Measurements from ENCODE around the gene CNOT3.
A peak's percentile ranks its signal among the peaks of the same experiment; 100 is the strongest.

CNOT3 gene

GRCh38 chr19:54186934-54187381 lies 49.4 kb downstream of the CNOT3 start:
- TF ChIP-seq ZIC2 (tag by site-specific recombination; IDR thresholded peaks at IDR 0.05) (peak; percentile 60; the same call in 1 of the 2 replicates), ZNF530 (tag by site-specific recombination; IDR thresholded peaks at IDR 0.05; ENCODE audit: low read depth) (no peak), ZFHX2 (tag by site-specific recombination; conservative IDR thresholded peaks at IDR 0.05) (0 out of 2 replicates have a peak, but pooled peaks have one; percentile 12)
- POLR2A ChIA-PET, result interaction anchor here (0.9 to 6.4 kb wide), 4 partner anchors 14 to 49 kb away, joined by 3 to 63 read pairs (median 6); partner anchors contain the start of genes CNOT3 and RPS9
- H3K9me3 ChIP-seq (ENCODE audit: control insufficient read depth, insufficient read depth, low read depth, low read length), result no peaks in the 10 kb centered on the region
- no peak overlapping the region for H3K27ac ChIP-seq (ENCODE audit: extremely low read depth, low read depth, low read length)
- H3K4me1 ChIP-seq (ENCODE audit: control insufficient read depth, insufficient read depth, low read length), result peaks cover 11% of the 10 kb centered on the region
- CTCF ChIA-PET, result interaction anchor here (0.6 to 3.2 kb wide), 3 partner anchors 27 to 242 kb away, joined by 5 to 28 read pairs (median 6); no protein-coding TSS in a partner anchor
- H3K4me3 ChIP-seq (ENCODE audit: low read depth, low read length), result no peak overlapping the region
- H3K36me3 ChIP-seq (ENCODE audit: control insufficient read depth in 2 of 2, insufficient read depth in 1 of 2, low read length in 2 of 2), result peaks cover 3 to 28% of the 10 kb centered on the region in 2 experiments; a peak in 2 of 3 replicates

DNA sequence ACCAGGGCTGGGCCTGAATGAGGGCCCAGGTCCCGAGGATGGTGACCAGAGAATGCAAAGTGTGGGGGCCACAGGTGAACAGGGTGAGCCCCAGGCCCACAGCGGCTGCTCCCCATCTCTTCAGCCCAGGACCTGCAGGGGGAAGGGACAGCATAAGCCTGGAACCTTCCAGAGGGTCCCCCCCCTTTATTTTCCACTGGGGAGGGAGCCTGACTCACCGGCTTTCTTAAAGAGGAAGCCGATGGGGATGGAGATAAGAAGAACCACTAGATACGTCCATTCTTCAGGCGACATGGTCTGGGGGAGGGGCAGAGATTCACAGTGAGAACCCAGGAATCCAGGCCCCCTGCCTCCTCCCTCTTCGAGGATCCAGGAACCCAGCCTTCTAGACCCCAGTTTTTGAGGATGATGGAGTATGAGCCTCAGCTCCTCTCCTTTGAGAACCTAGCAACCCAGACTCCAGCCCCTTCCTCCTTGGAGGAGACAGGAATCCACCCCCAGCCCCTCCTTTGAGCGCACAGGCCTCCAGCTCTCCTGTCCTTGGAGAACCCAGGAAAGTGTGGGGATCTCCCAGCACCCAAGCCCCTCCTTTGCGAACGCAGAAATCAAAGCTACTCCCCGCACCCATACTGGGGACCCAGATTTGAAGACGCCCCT lies 50.8 kb downstream of the CNOT3 start:
- H3K36me3 ChIP-seq (ENCODE audit: control insufficient read depth in 2 of 2, insufficient read depth in 1 of 2, low read length in 2 of 2), result peaks cover 10 to 33% of the 10 kb centered on the region in 2 experiments
- ChIA-PET POLR2A (interaction anchor here (0.7 to 6.4 kb wide), 7 partner anchors 11 to 650 kb away, joined by 3 to 241 read pairs (median 63); partner anchors contain the start of genes CNOT3, LENG1, RPS9 and TMC4), CTCF (interaction anchor here (0.6 to 3.2 kb wide), 15 partner anchors 9 to 305 kb away, joined by 3 to 28 read pairs (median 5); partner anchors contain the start of gene TMC4)
- peak overlapping the region; percentile 87 for H3K4me3 ChIP-seq (ENCODE audit: low read depth, low read length)
- no peaks in the 10 kb centered on the region for H3K9me3 ChIP-seq (ENCODE audit: control insufficient read depth, insufficient read depth, low read depth, low read length)
- H3K4me1 ChIP-seq (ENCODE audit: control insufficient read depth, insufficient read depth, low read length), result peaks cover 14% of the 10 kb centered on the region
- TF ChIP-seq, protein P1, sequence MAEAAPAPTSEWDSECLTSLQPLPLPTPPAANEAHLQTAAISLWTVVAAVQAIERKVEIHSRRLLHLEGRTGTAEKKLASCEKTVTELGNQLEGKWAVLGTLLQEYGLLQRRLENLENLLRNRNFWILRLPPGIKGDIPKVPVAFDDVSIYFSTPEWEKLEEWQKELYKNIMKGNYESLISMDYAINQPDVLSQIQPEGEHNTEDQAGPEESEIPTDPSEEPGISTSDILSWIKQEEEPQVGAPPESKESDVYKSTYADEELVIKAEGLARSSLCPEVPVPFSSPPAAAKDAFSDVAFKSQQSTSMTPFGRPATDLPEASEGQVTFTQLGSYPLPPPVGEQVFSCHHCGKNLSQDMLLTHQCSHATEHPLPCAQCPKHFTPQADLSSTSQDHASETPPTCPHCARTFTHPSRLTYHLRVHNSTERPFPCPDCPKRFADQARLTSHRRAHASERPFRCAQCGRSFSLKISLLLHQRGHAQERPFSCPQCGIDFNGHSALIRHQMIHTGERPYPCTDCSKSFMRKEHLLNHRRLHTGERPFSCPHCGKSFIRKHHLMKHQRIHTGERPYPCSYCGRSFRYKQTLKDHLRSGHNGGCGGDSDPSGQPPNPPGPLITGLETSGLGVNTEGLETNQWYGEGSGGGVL (tag by site-specific recombination; IDR thresholded peaks at IDR 0.05), result peak; percentile 70
- no peak for TF ChIP-seq ZNF2 (tag by site-specific recombination; IDR thresholded peaks at IDR 0.05)
- peak overlapping the region; percentile 95; the same call in 1 of the 2 replicates for H3K27ac ChIP-seq (ENCODE audit: extremely low read depth, low read depth, low read length)

GRCh38 chr19:54189145-54189734 lies 51.7 kb downstream of the CNOT3 start, which contains the start of gene MBOAT7:
Gene MBOAT7 (minus strand): TSS chr19:54189580. CDS start chr19:54188508, 1,072 bp downstream.
- POLR2A ChIA-PET, result interaction anchor here (0.6 to 6.4 kb wide), 21 partner anchors 11 to 651 kb away, joined by 3 to 241 read pairs (median 4); partner anchors contain the start of genes CNOT3, LENG1, LENG8 and LENG9
- H3K4me1 ChIP-seq (ENCODE audit: control insufficient read depth, insufficient read depth, low read length), result peaks cover 14% of the 10 kb centered on the region
- CTCF ChIA-PET, result interaction anchor here (0.6 to 3.2 kb wide), 15 partner anchors 9 to 306 kb away, joined by 3 to 28 read pairs (median 5); partner anchors contain the start of gene TMC4
- peaks cover 19 to 36% of the 10 kb centered on the region in 2 experiments for H3K36me3 ChIP-seq (ENCODE audit: control insufficient read depth in 2 of 2, insufficient read depth in 1 of 2, low read length in 2 of 2)
- H3K4me3 ChIP-seq (ENCODE audit: low read depth, low read length), result peak within 1 kb of the TSS; percentile 87
- peak within 1 kb of the TSS; percentile 95 for H3K27ac ChIP-seq (ENCODE audit: extremely low read depth, low read depth, low read length)
- no peaks in the 10 kb centered on the region for H3K9me3 ChIP-seq (ENCODE audit: control insufficient read depth, insufficient read depth, low read depth, low read length)
- no peak for TF ChIP-seq ZNF266 (tag by site-specific recombination; IDR thresholded peaks at IDR 0.05; ENCODE audit: low read depth)
- TF ChIP-seq ZNF549 (tag by site-specific recombination; IDR thresholded peaks at IDR 0.05), result no peak
- peak; percentile 77 for TF ChIP-seq ZNF660 (tag by site-specific recombination; IDR thresholded peaks at IDR 0.05)
- TF ChIP-seq, protein P2, sequence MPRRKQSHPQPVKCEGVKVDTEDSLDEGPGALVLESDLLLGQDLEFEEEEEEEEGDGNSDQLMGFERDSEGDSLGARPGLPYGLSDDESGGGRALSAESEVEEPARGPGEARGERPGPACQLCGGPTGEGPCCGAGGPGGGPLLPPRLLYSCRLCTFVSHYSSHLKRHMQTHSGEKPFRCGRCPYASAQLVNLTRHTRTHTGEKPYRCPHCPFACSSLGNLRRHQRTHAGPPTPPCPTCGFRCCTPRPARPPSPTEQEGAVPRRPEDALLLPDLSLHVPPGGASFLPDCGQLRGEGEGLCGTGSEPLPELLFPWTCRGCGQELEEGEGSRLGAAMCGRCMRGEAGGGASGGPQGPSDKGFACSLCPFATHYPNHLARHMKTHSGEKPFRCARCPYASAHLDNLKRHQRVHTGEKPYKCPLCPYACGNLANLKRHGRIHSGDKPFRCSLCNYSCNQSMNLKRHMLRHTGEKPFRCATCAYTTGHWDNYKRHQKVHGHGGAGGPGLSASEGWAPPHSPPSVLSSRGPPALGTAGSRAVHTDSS (tag by site-specific recombination; IDR thresholded peaks at IDR 0.05), result no peak
- TF ChIP-seq YY2 (tag by site-specific recombination; IDR thresholded peaks at IDR 0.05), result no peak
- TF ChIP-seq ZNF112 (tag by site-specific recombination; IDR thresholded peaks at IDR 0.05), result no peak
- TF ChIP-seq ZNF324 (tag by site-specific recombination; IDR thresholded peaks at IDR 0.05), result no peak
- TF ChIP-seq ZNF670 (tag by site-specific recombination; IDR thresholded peaks at IDR 0.05; ENCODE audit: low read depth), result no peak
- peak; percentile 74 for TF ChIP-seq PRDM10 (tag by site-specific recombination; IDR thresholded peaks at IDR 0.05)
- TF ChIP-seq, protein P3, sequence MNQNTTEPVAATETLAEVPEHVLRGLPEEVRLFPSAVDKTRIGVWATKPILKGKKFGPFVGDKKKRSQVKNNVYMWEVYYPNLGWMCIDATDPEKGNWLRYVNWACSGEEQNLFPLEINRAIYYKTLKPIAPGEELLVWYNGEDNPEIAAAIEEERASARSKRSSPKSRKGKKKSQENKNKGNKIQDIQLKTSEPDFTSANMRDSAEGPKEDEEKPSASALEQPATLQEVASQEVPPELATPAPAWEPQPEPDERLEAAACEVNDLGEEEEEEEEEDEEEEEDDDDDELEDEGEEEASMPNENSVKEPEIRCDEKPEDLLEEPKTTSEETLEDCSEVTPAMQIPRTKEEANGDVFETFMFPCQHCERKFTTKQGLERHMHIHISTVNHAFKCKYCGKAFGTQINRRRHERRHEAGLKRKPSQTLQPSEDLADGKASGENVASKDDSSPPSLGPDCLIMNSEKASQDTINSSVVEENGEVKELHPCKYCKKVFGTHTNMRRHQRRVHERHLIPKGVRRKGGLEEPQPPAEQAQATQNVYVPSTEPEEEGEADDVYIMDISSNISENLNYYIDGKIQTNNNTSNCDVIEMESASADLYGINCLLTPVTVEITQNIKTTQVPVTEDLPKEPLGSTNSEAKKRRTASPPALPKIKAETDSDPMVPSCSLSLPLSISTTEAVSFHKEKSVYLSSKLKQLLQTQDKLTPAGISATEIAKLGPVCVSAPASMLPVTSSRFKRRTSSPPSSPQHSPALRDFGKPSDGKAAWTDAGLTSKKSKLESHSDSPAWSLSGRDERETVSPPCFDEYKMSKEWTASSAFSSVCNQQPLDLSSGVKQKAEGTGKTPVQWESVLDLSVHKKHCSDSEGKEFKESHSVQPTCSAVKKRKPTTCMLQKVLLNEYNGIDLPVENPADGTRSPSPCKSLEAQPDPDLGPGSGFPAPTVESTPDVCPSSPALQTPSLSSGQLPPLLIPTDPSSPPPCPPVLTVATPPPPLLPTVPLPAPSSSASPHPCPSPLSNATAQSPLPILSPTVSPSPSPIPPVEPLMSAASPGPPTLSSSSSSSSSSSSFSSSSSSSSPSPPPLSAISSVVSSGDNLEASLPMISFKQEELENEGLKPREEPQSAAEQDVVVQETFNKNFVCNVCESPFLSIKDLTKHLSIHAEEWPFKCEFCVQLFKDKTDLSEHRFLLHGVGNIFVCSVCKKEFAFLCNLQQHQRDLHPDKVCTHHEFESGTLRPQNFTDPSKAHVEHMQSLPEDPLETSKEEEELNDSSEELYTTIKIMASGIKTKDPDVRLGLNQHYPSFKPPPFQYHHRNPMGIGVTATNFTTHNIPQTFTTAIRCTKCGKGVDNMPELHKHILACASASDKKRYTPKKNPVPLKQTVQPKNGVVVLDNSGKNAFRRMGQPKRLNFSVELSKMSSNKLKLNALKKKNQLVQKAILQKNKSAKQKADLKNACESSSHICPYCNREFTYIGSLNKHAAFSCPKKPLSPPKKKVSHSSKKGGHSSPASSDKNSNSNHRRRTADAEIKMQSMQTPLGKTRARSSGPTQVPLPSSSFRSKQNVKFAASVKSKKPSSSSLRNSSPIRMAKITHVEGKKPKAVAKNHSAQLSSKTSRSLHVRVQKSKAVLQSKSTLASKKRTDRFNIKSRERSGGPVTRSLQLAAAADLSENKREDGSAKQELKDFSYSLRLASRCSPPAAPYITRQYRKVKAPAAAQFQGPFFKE (tag by site-specific recombination; IDR thresholded peaks at IDR 0.05; ENCODE audit: borderline replicate concordance), result no peak
